H1 (cell line): ENCODE results near the gene SPATS1. TPM values are rescaled to one million over a fixed set of nuclear protein-coding genes. Genes with fewer than 3 reads are reported as not detected.

Experiments
- CTCF ChIA-PET: fragments of 300-600 bp; sonication (Branson Sonifier 250); formaldehyde crosslinking; loops from one replicate; lab custom pipeline; 2021; ENCODE audit not compliant: partially characterized antibody; lab: Charles Lee
- POLR2A ChIA-PET: fragments of 300-600 bp; sonication (Branson Sonifier 250); formaldehyde crosslinking; loops from one replicate; lab custom pipeline; 2021; ENCODE audit warnings: inconsistent platforms; ENCODE audit not compliant: partially characterized antibody; lab: Charles Lee
- DNase-seq, 2 experiments: peaks; one replicate each; pipeline versions ENCODE4 v3.0.0 to v3.0.0-alpha.2; 2010 to 2022; ENCODE audit warnings: low spot score in 2 of 2, low read depth in 1 of 2, mixed read lengths in 1 of 2
- FAIRE-seq: peaks from 2 replicates; lab custom pipeline; 2011; peaks lifted over from hg19 to GRCh38; lab: Jason Lieb, UNC
- H2AFZ ChIP-seq: 2 replicates; pipeline ENCODE4 v1.8.1; 2012; ENCODE audit warnings: low read length, inconsistent platforms
- H2AK5ac ChIP-seq: 2 replicates; pipeline ENCODE4 v1.6.1; 2013; ENCODE audit warnings: low read depth, low read length
- H2BK120ac ChIP-seq: replicated peaks from 2 replicates; pipeline ENCODE3; 2013; ENCODE audit warnings: low read depth, low read length, inconsistent platforms
- H2BK12ac ChIP-seq: 2 replicates; pipeline ENCODE4 v1.6.1; 2013; ENCODE audit warnings: low read depth, low read length
- H2BK15ac ChIP-seq: 2 replicates; pipeline ENCODE4 v1.6.1; 2013; ENCODE audit warnings: low read length
- H2BK20ac ChIP-seq: 2 replicates; pipeline ENCODE4 v1.6.1; 2013; ENCODE audit warnings: low read length
- H2BK5ac ChIP-seq: 2 replicates; pipeline ENCODE4 v1.6.1; 2013; ENCODE audit warnings: low read depth, low read length
- H3K14ac ChIP-seq: 2 replicates; pipeline ENCODE4 v1.6.1; 2013; ENCODE audit warnings: inconsistent platforms; ENCODE audit not compliant: insufficient read length
- H3K18ac ChIP-seq: 2 replicates; pipeline ENCODE4 v1.6.1; 2013; ENCODE audit warnings: low read length; ENCODE audit errors: extremely low read depth
- H3K23ac ChIP-seq: 2 replicates; pipeline ENCODE4 v1.6.1; 2013; ENCODE audit warnings: inconsistent platforms; ENCODE audit not compliant: insufficient read length
- H3K23me2 ChIP-seq: 2 replicates; pipeline ENCODE4 v1.6.1; 2013; ENCODE audit warnings: low read depth, low read length
- H3K27ac ChIP-seq: 2 replicates; pipeline ENCODE4 v1.6.1; 2011; ENCODE audit warnings: low read depth, low read length, inconsistent platforms
- H3K27me3 ChIP-seq, 4 experiments: replicated peaks in 1 of 4; 1 replicate in 1 of 4; 2 replicates in 3 of 4; pipeline versions ENCODE4 v1.6.1 to v1.8.1; 2011 to 2013; ENCODE audit warnings: low read length in 3 of 4, mild to moderate bottlenecking in 3 of 4, inconsistent platforms in 2 of 4, mixed read lengths in 2 of 4, moderate library complexity in 1 of 4; ENCODE audit not compliant: control insufficient read depth in 3 of 4, insufficient read depth in 3 of 4; ENCODE audit errors: extremely low read depth in 1 of 4
- H3K36me3 ChIP-seq, 4 experiments: 2 replicates each; pipeline versions ENCODE4 v1.6.1 to v1.8.1; 2011 to 2013; ENCODE audit warnings: mild to moderate bottlenecking in 4 of 4, low read length in 3 of 4, moderate library complexity in 2 of 4, control low read depth in 1 of 4, inconsistent platforms in 1 of 4; ENCODE audit not compliant: insufficient read depth in 4 of 4, control insufficient read depth in 2 of 4
- H3K4ac ChIP-seq: replicated peaks from 2 replicates; pipeline ENCODE3; 2013; ENCODE audit warnings: low read length, low read depth, mixed read lengths, inconsistent platforms; ENCODE audit not compliant: insufficient read length
- H3K4me1 ChIP-seq, 4 experiments: replicated peaks in 1 of 4; 1 replicate in 1 of 4; 2 replicates in 3 of 4; pipeline versions ENCODE4 v1.6.1 to v1.8.1; 2011 to 2013; ENCODE audit warnings: low read length in 3 of 4, inconsistent platforms in 2 of 4, mixed read lengths in 1 of 4; ENCODE audit not compliant: insufficient read depth in 4 of 4, control insufficient read depth in 3 of 4
- H3K4me2 ChIP-seq, 2 experiments: 2 replicates each; pipeline versions ENCODE4 v1.6.1 to v1.8.1; 2011 to 2013; ENCODE audit warnings: low read depth in 2 of 2, low read length in 2 of 2, control low read depth in 1 of 2, inconsistent platforms in 1 of 2, mild to moderate bottlenecking in 1 of 2; ENCODE audit not compliant: insufficient read depth in 1 of 2
- H3K4me3 ChIP-seq, 4 experiments: fragments of 200-600, 300-600 bp in 1 of 4; sonication (generic), shearing (Covaris generic), sonication (Bioruptor Twin) in 1 of 4; 2 replicates each; pipeline versions ENCODE4 v1.5.1 to v1.8.1; 2011 to 2016; ENCODE audit warnings: low read length in 4 of 4, low read depth in 3 of 4, control low read depth in 2 of 4, inconsistent platforms in 2 of 4, mild to moderate bottlenecking in 2 of 4, mixed read lengths in 1 of 4, moderate library complexity in 1 of 4; ENCODE audit not compliant: insufficient read depth in 2 of 4; ENCODE audit errors: extremely low read depth in 1 of 4
- H3K56ac ChIP-seq: replicated peaks from 2 replicates; pipeline ENCODE3; 2013; ENCODE audit warnings: low read depth, mild to moderate bottlenecking, mixed read lengths, low read length, inconsistent platforms; ENCODE audit not compliant: insufficient read length
- H3K79me1 ChIP-seq: 2 replicates; pipeline ENCODE4 v1.6.1; 2013; ENCODE audit warnings: low read depth, low read length, control low read depth
- H3K79me2 ChIP-seq, 2 experiments: 2 replicates each; pipeline versions ENCODE4 v1.6.1 to v1.8.1; 2012 to 2013; ENCODE audit warnings: low read length in 2 of 2, mild to moderate bottlenecking in 2 of 2, inconsistent platforms in 1 of 2; ENCODE audit not compliant: insufficient read depth in 2 of 2, control insufficient read depth in 1 of 2
- H3K9ac ChIP-seq, 4 experiments: replicated peaks in 1 of 4; 1 replicate in 1 of 4; 2 replicates in 3 of 4; pipeline versions ENCODE4 v1.6.1 to v1.8.1; 2011 to 2013; ENCODE audit warnings: low read depth in 3 of 4, low read length in 3 of 4, control low read depth in 2 of 4, mild to moderate bottlenecking in 2 of 4, moderate library complexity in 2 of 4, inconsistent platforms in 1 of 4; ENCODE audit errors: extremely low read depth in 1 of 4
- H3K9me3 ChIP-seq, 2 experiments: 2 replicates each; pipeline versions ENCODE4 v1.6.1 to v1.8.1; 2012 to 2013; ENCODE audit warnings: mild to moderate bottlenecking in 2 of 2, moderate library complexity in 2 of 2, control low read depth in 1 of 2, inconsistent platforms in 1 of 2, low read depth in 1 of 2, low read length in 1 of 2, mixed read lengths in 1 of 2; ENCODE audit not compliant: insufficient read depth in 2 of 2
- H4K20me1 ChIP-seq, 2 experiments: replicated peaks in 1 of 2; 2 replicates each; pipeline versions ENCODE3 to v1.8.1; 2011 to 2013; ENCODE audit warnings: inconsistent platforms in 2 of 2, low read length in 2 of 2, mild to moderate bottlenecking in 1 of 2; ENCODE audit not compliant: insufficient read depth in 2 of 2, control insufficient read depth in 1 of 2
- H4K5ac ChIP-seq: 2 replicates; pipeline ENCODE4 v1.6.1; 2013; ENCODE audit warnings: low read length, low read depth, mixed read lengths, inconsistent platforms; ENCODE audit not compliant: insufficient read length
- H4K8ac ChIP-seq: 2 replicates; pipeline ENCODE4 v1.8.0; 2013; ENCODE audit warnings: mild to moderate bottlenecking, moderate library complexity, low read length, inconsistent platforms; ENCODE audit not compliant: insufficient read depth; ENCODE audit errors: extremely low read depth
- H4K91ac ChIP-seq: replicated peaks from 2 replicates; pipeline ENCODE3; 2013; ENCODE audit warnings: low read length, mixed read lengths, inconsistent platforms; ENCODE audit not compliant: insufficient read length
- CHD2 ChIP-seq: IDR thresholded peaks from 2 replicates; pipeline ENCODE4 v1.6.1; 2012; ENCODE audit warnings: low read length, improper control_type of control experiment
- MAFK ChIP-seq: IDR thresholded peaks from 2 replicates; pipeline ENCODE4 v1.6.1; 2012; ENCODE audit warnings: low read depth, mild to moderate bottlenecking, improper control_type of control experiment, low read length
- WGBS, 2 experiments: shearing (Covaris generic) in 1 of 2; methylation state at CpG; one replicate each; pipeline versions ENCODE4 v1.1.6 to v1.1.7; 2013 to 2015; ENCODE audit warnings: low lambda C conversion rate in 2 of 2, mixed read lengths in 2 of 2, inconsistent platforms in 1 of 2, low coverage in 1 of 2, missing lambda C conversion rate in 1 of 2; ENCODE audit not compliant: insufficient replicate concordance in 2 of 2, insufficient coverage in 1 of 2, insufficient read length in 1 of 2; ENCODE audit errors: extremely low coverage in 1 of 2, missing lambda C conversion rate in 1 of 2; 5-methylcytosine and 5-hydroxymethylcytosine counted together
- polyA plus RNA-seq, 7 experiments: library from polyadenylated mRNA; depleted of rRNA in 3 of 7; stranded (reverse) in 5 of 7; unstranded in 2 of 7; fragments of >200 nt in 5 of 7; fragments of 200-250 nt in 2 of 7; gene quantifications; 1 replicate in 5 of 7; 2 replicates in 1 of 7; 4 replicates in 1 of 7; pipeline versions ENCODE4 v1.2.1 to v1.2.3, GENCODE V29; 2011 to 2013; ENCODE audit warnings: missing spikeins in 2 of 7, mixed read lengths in 2 of 7
- total RNA-seq: library from RNA; stranded (reverse); fragmentation: NEBNext Ultra II Directional; extraction: Animal tissue kit (Norgen Biotek cat#: 25700); gene quantifications from 2 replicates; pipeline ENCODE4 v1.2.1, GENCODE V29; 2021

SPATS1 gene
- total and polyA plus RNA-seq, 2 of the 8 experiments (the other 6 are each of a cell fraction or from before 2014, with no cell fraction given), result not detected

DNA sequence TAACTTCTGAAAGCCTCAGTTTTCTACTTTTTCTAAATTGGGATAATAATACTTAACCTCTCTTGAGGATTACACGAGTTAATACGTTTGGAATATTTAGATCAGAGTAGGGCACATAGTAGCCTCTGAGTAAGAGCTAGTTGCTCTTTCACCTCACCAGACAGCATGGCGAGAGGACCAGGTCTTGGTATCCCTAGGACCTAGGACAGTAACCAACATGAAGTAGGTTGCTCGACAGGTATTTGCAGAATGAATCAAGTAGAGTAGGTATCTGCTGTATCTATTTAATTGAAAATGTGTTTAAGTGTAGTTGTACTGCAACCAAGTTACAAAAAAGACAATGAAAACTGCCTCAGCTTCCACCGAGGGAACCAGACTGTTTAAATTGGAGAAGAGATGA, 46.4 kb downstream of the SPATS1 start:
- Histone ChIP-seq H4K5ac (no peak overlapping the region), H3K9me3 (no peaks in the 10 kb centered on the region), H2BK12ac (no peak overlapping the region), H3K23ac (no peak overlapping the region), H3K79me2 (peaks cover 16 to 27% of the 10 kb centered on the region in 2 experiments), H3K18ac (no peak overlapping the region), H4K20me1 (peaks cover 0 to 10% of the 10 kb centered on the region in 2 experiments), H3K27ac (no peak overlapping the region), H3K4me3 (peak overlapping the region; percentile 11 to 96 (median 78); a peak in 5 of 8 replicates), H3K4me2 (peak overlapping the region; percentile 60 to 87), H3K4ac (no peak overlapping the region), H2AFZ (no peak overlapping the region), H2BK20ac (no peak overlapping the region), H4K91ac (no peak overlapping the region), H3K14ac (no peak overlapping the region), H2BK120ac (no peak overlapping the region), H3K36me3 (peaks cover 9 to 29% (median 20%) of the 10 kb centered on the region in 4 experiments; a peak in 7 of 8 replicates), H2BK5ac (no peak overlapping the region), H3K27me3 (no peaks in the 10 kb centered on the region), H3K79me1 (peaks cover 11% of the 10 kb centered on the region), H3K9ac (peak overlapping the region in 1 of 4 experiments; percentile 18; a peak in 1 of 7 replicates), H3K4me1 (peaks cover 0 to 7% (median 1%) of the 10 kb centered on the region in 4 experiments; a peak in 3 of 7 replicates), H4K8ac (no peak overlapping the region), H3K56ac (no peak overlapping the region), H2AK5ac (no peak overlapping the region), H3K23me2 (peaks cover 8% of the 10 kb centered on the region), H2BK15ac (no peak overlapping the region)
- FAIRE-seq (no peak), DNase-seq (no peak)
- ChIA-PET POLR2A (interaction anchor here (1.0 to 3.4 kb wide), 2 partner anchors 9 to 142 kb away, joined by 3 to 13 read pairs; partner anchors contain the start of gene HSP90AB1), CTCF (no interaction called here)
- TF ChIP-seq MAFK (no peak), CHD2 (no peak)
- 87% methylated on average over 5 of the region's 5 CpGs; no CpG with 5 or more reads in 1 of the 2 experiments for WGBS, 2 experiments
